ENCODE results near the gene SORCS2.

GRCh38 chr4:7242766-7243165 lies 50.4 kb downstream of the SORCS2 start:
- TF ChIP-seq CTCF (IDR thresholded peaks at IDR 0.05) (no peak), POLR2A (IDR thresholded peaks at IDR 0.05) (no peak), POLR2AphosphoS5 (IDR thresholded peaks at IDR 0.05) (no peak)
